DMS53 treated with DMSO at 0.1 percent for 48 hours (cell line): Measurements from ENCODE around the gene ERBB2.

Experiments used
- DNase-seq: peaks from one replicate; lab custom pipeline; 2025; ENCODE audit not compliant: unreplicated experiment; lab: John Stamatoyannopoulos, UW

ERBB2 gene

GRCh38 chr17:39665642-39666224 lies 34.1 kb upstream of the ERBB2 start:
- DNase-seq: no peak

- DNase-seq: no peak
These were observed 33.6 kb upstream of the ERBB2 start for GRCh38 chr17:39666231-39666600.

- DNase-seq: no peak
These were observed 33.1 kb upstream of the ERBB2 start for GRCh38 chr17:39666601-39667261.

- DNase-seq: no peak
These were observed 32.5 kb upstream of the ERBB2 start for GRCh38 chr17:39667262-39667944.

GRCh38 chr17:39667945-39668924 lies 31.6 kb upstream of the ERBB2 start, which contains the start of gene PNMT:
Gene PNMT, plus strand, starts transcription at chr17:39668453. Its CDS starts 23 bp downstream, at chr17:39668476.
- DNase-seq: peak; percentile 7

- DNase-seq: no peak
These were observed 29.7 kb upstream of the ERBB2 start for GRCh38 chr17:39669897-39670735.

- DNase-seq: no peak
These were observed 29.1 kb upstream of the ERBB2 start for GRCh38 chr17:39670746-39671145.

- peak; percentile 14 for DNase-seq
These were observed 28.0 kb upstream of the ERBB2 start for GRCh38 chr17:39671651-39672521.

GRCh38 chr17:39672522-39673334 lies 27.1 kb upstream of the ERBB2 start:
- no peak for DNase-seq

GRCh38 chr17:39673335-39674081 lies 26.4 kb upstream of the ERBB2 start:
- no peak for DNase-seq

GRCh38 chr17:39674179-39674578 lies 25.7 kb upstream of the ERBB2 start:
- DNase-seq: no peak

- DNase-seq: no peak
These were observed 25.0 kb upstream of the ERBB2 start for GRCh38 chr17:39674702-39675389.

GRCh38 chr17:39675390-39676082 lies 24.3 kb upstream of the ERBB2 start:
- DNase-seq: no peak

- DNase-seq: peak; percentile 10
These were observed 23.6 kb upstream of the ERBB2 start for GRCh38 chr17:39676198-39676819.

- no peak for DNase-seq
These were observed 22.8 kb upstream of the ERBB2 start for GRCh38 chr17:39677072-39677471.
